ENCODE results near the gene STPG2.

DNA sequence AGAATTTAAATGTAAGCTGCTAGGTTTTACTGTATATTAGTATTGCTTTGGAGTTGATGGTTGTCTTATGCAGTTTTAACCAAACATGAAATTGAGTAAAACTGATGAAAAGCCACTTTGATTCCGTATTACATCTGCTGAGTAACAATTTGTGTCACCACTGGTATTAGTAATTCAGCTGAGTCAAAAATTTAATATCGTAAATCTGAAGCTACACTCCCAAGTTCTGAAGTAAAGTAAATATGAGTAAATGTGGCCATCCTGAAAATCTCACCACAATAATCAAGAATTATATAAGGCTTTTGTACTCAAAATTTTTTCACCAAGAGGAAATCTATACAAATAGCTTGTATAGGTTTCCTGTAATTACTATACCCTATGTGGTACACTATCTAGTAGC lies 142.3 kb downstream of the STPG2 start:
- TF ChIP-seq POLR2A (IDR thresholded peaks at IDR 0.05; ENCODE audit: low read depth, low read length) (no peak), EZH2 (IDR thresholded peaks at IDR 0.05; ENCODE audit: borderline replicate concordance, low read depth, low read length, severe bottlenecking) (no peak)
- TF ChIP-seq, protein P1, sequence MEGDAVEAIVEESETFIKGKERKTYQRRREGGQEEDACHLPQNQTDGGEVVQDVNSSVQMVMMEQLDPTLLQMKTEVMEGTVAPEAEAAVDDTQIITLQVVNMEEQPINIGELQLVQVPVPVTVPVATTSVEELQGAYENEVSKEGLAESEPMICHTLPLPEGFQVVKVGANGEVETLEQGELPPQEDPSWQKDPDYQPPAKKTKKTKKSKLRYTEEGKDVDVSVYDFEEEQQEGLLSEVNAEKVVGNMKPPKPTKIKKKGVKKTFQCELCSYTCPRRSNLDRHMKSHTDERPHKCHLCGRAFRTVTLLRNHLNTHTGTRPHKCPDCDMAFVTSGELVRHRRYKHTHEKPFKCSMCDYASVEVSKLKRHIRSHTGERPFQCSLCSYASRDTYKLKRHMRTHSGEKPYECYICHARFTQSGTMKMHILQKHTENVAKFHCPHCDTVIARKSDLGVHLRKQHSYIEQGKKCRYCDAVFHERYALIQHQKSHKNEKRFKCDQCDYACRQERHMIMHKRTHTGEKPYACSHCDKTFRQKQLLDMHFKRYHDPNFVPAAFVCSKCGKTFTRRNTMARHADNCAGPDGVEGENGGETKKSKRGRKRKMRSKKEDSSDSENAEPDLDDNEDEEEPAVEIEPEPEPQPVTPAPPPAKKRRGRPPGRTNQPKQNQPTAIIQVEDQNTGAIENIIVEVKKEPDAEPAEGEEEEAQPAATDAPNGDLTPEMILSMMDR (IDR thresholded peaks at IDR 0.05; ENCODE audit: extremely low read depth in 1 of 2, insufficient read depth in 1 of 2, low read depth in 1 of 2, low read length in 2 of 2) = no peak
- TF ChIP-seq, protein P2, sequence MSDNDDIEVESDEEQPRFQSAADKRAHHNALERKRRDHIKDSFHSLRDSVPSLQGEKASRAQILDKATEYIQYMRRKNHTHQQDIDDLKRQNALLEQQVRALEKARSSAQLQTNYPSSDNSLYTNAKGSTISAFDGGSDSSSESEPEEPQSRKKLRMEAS (IDR thresholded peaks at IDR 0.05; ENCODE audit: insufficient read depth, insufficient read length) = no peak

Data from endothelial cell of umbilical vein (primary cell).